Astrocyte (in vitro differentiated cells and primary cell): Measurements from ENCODE around the gene ZNF407. TPM values are rescaled to one million over a fixed set of nuclear protein-coding genes. Genes with fewer than 3 reads are reported as not detected.

ENCODE experiments used
- DNase-seq: peaks from one replicate; pipeline ENCODE4 v3.0.0-alpha.2; 2010; ENCODE audit warnings: low read depth
- FAIRE-seq: peaks from 2 replicates; lab custom pipeline; 2011; peaks lifted over from hg19 to GRCh38; lab: Jason Lieb, UNC
- H2AFZ ChIP-seq: 2 replicates; pipeline ENCODE4 v1.6.0; 2012; ENCODE audit warnings: low read depth, low read length, inconsistent platforms
- H3K27ac ChIP-seq: 2 replicates; pipeline ENCODE4 v1.5.1; 2011; ENCODE audit warnings: low read depth, low read length, inconsistent platforms
- H3K27me3 ChIP-seq: 2 replicates; pipeline ENCODE4 v1.6.0; 2011; ENCODE audit warnings: low read length, inconsistent platforms; ENCODE audit not compliant: insufficient read depth
- H3K36me3 ChIP-seq: 2 replicates; pipeline ENCODE4 v1.5.1; 2011; ENCODE audit warnings: low read length, inconsistent platforms; ENCODE audit not compliant: insufficient read depth
- H3K4me1 ChIP-seq: 2 replicates; pipeline ENCODE4 v1.5.1; 2011; ENCODE audit warnings: low read length, inconsistent platforms; ENCODE audit not compliant: insufficient read depth
- H3K4me2 ChIP-seq: 2 replicates; pipeline ENCODE4 v1.6.0; 2012; ENCODE audit warnings: low read length, inconsistent platforms
- H3K4me3 ChIP-seq: 2 replicates; pipeline ENCODE4 v1.5.1; 2011; ENCODE audit warnings: low read depth, mild to moderate bottlenecking, low read length, inconsistent platforms; ENCODE audit not compliant: insufficient read depth
- H3K79me2 ChIP-seq: 2 replicates; pipeline ENCODE4 v1.6.0; 2012; ENCODE audit warnings: mild to moderate bottlenecking, low read length, inconsistent platforms; ENCODE audit not compliant: insufficient read depth
- H3K9ac ChIP-seq: 2 replicates; pipeline ENCODE4 v1.6.0; 2012; ENCODE audit warnings: mild to moderate bottlenecking, low read length, inconsistent platforms
- H3K9me3 ChIP-seq: 2 replicates; pipeline ENCODE4 v1.5.1; 2012; ENCODE audit warnings: low read depth, mild to moderate bottlenecking, low read length, inconsistent platforms; ENCODE audit not compliant: insufficient read depth
- H4K20me1 ChIP-seq: 2 replicates; pipeline ENCODE4 v1.6.0; 2012; ENCODE audit warnings: low read length, inconsistent platforms; ENCODE audit not compliant: insufficient read depth
- H3K27ac Mint-ChIP-seq: one replicate; pipeline ENCODE4 v1.8.0; 2021; ENCODE audit warnings: mild to moderate bottlenecking, mixed read lengths; ENCODE audit not compliant: unreplicated experiment
- H3K27me3 Mint-ChIP-seq: one replicate; pipeline ENCODE4 v1.8.0; 2021; ENCODE audit warnings: low read depth, mixed read lengths; ENCODE audit not compliant: unreplicated experiment
- H3K36me3 Mint-ChIP-seq: one replicate; pipeline ENCODE4 v1.8.0; 2021; ENCODE audit warnings: low read depth, mixed read lengths; ENCODE audit not compliant: unreplicated experiment
- H3K4me1 Mint-ChIP-seq: one replicate; pipeline ENCODE4 v1.8.0; 2021; ENCODE audit warnings: low read depth, mixed read lengths; ENCODE audit not compliant: unreplicated experiment
- H3K4me3 Mint-ChIP-seq: one replicate; pipeline ENCODE4 v1.8.0; 2021; ENCODE audit warnings: mild to moderate bottlenecking, moderate library complexity, mixed read lengths; ENCODE audit not compliant: unreplicated experiment
- H3K9me3 Mint-ChIP-seq: one replicate; pipeline ENCODE4 v1.8.0; 2021; ENCODE audit warnings: mild to moderate bottlenecking, mixed read lengths; ENCODE audit not compliant: unreplicated experiment
- CTCF ChIP-seq: IDR thresholded peaks from 2 replicates; pipeline ENCODE4 v1.5.1; 2011; ENCODE audit warnings: low read depth, mild to moderate bottlenecking, inconsistent platforms, low read length, moderate library complexity; ENCODE audit not compliant: insufficient read depth
- EZH2 ChIP-seq: IDR thresholded peaks from 2 replicates; pipeline ENCODE4 v1.6.1; 2012; ENCODE audit warnings: mild to moderate bottlenecking, low read length, inconsistent platforms; ENCODE audit not compliant: insufficient read depth
- total RNA-seq: library from RNA; stranded (reverse); gene quantifications from 2 replicates; pipeline ENCODE4 v1.2.1, GENCODE V29; 2021

Gene ZNF407
- total RNA-seq, 1 donor from 2014 or later: 13.8 TPM

- FAIRE-seq (no peak), DNase-seq (no peak)
- no peaks in the 10 kb centered on the region for H3K4me1 ChIP-seq
- peaks cover 3% of the 10 kb centered on the region for H3K9me3 ChIP-seq
- no peak for TF ChIP-seq CTCF
- no peak for TF ChIP-seq EZH2
- no peak overlapping the region for H3K9ac ChIP-seq
- H3K4me3 ChIP-seq: no peak overlapping the region
- no peak overlapping the region for H3K4me2 ChIP-seq
- H3K4me1 Mint-ChIP-seq: no peaks in the 10 kb centered on the region
- no peaks in the 10 kb centered on the region for H4K20me1 ChIP-seq
- H3K27me3 ChIP-seq: no peaks in the 10 kb centered on the region
- no peak overlapping the region for H3K27ac ChIP-seq
- H3K4me3 Mint-ChIP-seq: no peak overlapping the region
- no peaks in the 10 kb centered on the region for H3K36me3 Mint-ChIP-seq
- H3K27ac Mint-ChIP-seq: no peak overlapping the region
- H3K79me2 ChIP-seq: no peaks in the 10 kb centered on the region
- peaks cover 10% of the 10 kb centered on the region for H3K9me3 Mint-ChIP-seq
- no peaks in the 10 kb centered on the region for H3K27me3 Mint-ChIP-seq
- H3K36me3 ChIP-seq: no peaks in the 10 kb centered on the region
- H2AFZ ChIP-seq: no peak overlapping the region
Observed at GRCh38 chr18:75097491-75098225, 500.0 kb downstream of the ZNF407 start.

GRCh38 chr18:75100832-75101630, 503.4 kb downstream of the ZNF407 start:
- no peaks in the 10 kb centered on the region for H3K4me1 ChIP-seq
- peaks cover 3% of the 10 kb centered on the region for H3K9me3 ChIP-seq
- peaks cover 8% of the 10 kb centered on the region for H3K9me3 Mint-ChIP-seq
- no peak overlapping the region for H3K27ac Mint-ChIP-seq
- no peaks in the 10 kb centered on the region for H3K79me2 ChIP-seq
- TF ChIP-seq EZH2: no peak
- TF ChIP-seq CTCF: no peak
- no peaks in the 10 kb centered on the region for H4K20me1 ChIP-seq
- no peak for FAIRE-seq
- H3K36me3 Mint-ChIP-seq: no peaks in the 10 kb centered on the region
- H2AFZ ChIP-seq: no peak overlapping the region
- H3K27me3 ChIP-seq: no peaks in the 10 kb centered on the region
- no peak for DNase-seq
- no peak overlapping the region for H3K4me2 ChIP-seq
- H3K27me3 Mint-ChIP-seq: peaks cover 3% of the 10 kb centered on the region
- no peak overlapping the region for H3K4me3 ChIP-seq
- H3K4me3 Mint-ChIP-seq: no peak overlapping the region
- H3K4me1 Mint-ChIP-seq: no peaks in the 10 kb centered on the region
- H3K36me3 ChIP-seq: no peaks in the 10 kb centered on the region
- no peak overlapping the region for H3K9ac ChIP-seq
- no peak overlapping the region for H3K27ac ChIP-seq

GRCh38 chr18:75101916-75102315, 504.2 kb downstream of the ZNF407 start:
- no peaks in the 10 kb centered on the region for H3K4me1 Mint-ChIP-seq
- no peaks in the 10 kb centered on the region for H3K27me3 ChIP-seq

More at GRCh38 chr18:75101916-75102315, 504.2 kb downstream of the ZNF407 start:
- Mint-ChIP-seq H3K9me3 (peaks cover 8% of the 10 kb centered on the region), H3K4me3 (no peak overlapping the region), H3K27ac (no peak overlapping the region), H3K27me3 (peaks cover 3% of the 10 kb centered on the region), H3K36me3 (no peaks in the 10 kb centered on the region)
- FAIRE-seq (no peak), DNase-seq (no peak)
- H3K9ac ChIP-seq: no peak overlapping the region
- TF ChIP-seq CTCF: no peak
- TF ChIP-seq EZH2: no peak
- H3K79me2 ChIP-seq: no peaks in the 10 kb centered on the region
- H3K9me3 ChIP-seq: peaks cover 3% of the 10 kb centered on the region
- H4K20me1 ChIP-seq: no peaks in the 10 kb centered on the region
- no peak overlapping the region for H3K4me2 ChIP-seq
- H2AFZ ChIP-seq: no peak overlapping the region
- H3K4me3 ChIP-seq: no peak overlapping the region
- no peaks in the 10 kb centered on the region for H3K4me1 ChIP-seq
- no peak overlapping the region for H3K27ac ChIP-seq
- no peaks in the 10 kb centered on the region for H3K36me3 ChIP-seq
